NCI-H1694 (cell line): Measurements from ENCODE around the gene ITGAE.

Experiments used
- DNase-seq: peaks from one replicate; lab custom pipeline; 2025; lab: John Stamatoyannopoulos, UW

Gene ITGAE

GRCh38 chr17:3817851-3818605 lies 17.0 kb upstream of the ITGAE start:
- no peak for DNase-seq

DNA sequence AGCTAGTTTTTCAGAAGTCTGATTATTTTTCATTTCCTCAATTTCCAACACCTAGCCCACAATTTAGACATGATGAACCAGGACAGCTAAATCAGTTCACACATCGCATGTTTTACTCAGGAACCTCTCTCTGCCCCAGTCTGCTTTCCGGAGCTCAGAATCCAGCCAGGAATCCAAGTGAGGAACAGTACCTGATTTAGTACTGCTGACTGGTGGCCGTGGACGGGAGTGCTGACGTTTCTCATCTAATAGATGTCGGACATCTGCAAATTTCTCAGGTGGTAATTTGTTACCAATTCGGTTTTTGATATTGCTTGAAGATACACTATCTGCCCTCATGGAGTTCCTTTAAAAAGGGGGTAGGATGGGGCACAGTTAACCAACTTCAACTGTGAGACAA lies 14.9 kb upstream of the ITGAE start:
- no peak for DNase-seq

DNA sequence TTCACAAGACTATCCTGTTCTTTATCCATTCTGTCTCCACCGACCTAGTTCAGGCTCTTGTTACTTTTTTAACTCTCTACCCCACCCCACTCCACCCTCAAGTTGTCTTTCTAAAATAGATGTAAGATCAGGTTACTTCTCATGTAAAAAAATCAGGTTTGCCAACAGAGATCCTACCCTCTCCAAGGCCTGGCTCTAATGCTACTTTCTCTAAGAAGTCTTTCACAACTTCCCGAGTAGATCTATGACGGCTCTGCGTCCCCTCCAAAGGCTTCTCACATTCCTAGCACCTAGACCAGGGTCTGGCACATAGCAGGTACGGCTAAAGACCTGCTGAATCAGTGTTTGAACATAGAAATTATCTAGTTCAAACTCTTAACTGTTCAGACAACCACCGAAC lies 14.1 kb upstream of the ITGAE start:
- DNase-seq, result no peak

GRCh38 chr17:3814361-3814760 lies 13.4 kb upstream of the ITGAE start:
- no peak for DNase-seq

- DNase-seq, result no peak
Observed at GRCh38 chr17:3813171-3813570, 12.2 kb upstream of the ITGAE start.

DNA sequence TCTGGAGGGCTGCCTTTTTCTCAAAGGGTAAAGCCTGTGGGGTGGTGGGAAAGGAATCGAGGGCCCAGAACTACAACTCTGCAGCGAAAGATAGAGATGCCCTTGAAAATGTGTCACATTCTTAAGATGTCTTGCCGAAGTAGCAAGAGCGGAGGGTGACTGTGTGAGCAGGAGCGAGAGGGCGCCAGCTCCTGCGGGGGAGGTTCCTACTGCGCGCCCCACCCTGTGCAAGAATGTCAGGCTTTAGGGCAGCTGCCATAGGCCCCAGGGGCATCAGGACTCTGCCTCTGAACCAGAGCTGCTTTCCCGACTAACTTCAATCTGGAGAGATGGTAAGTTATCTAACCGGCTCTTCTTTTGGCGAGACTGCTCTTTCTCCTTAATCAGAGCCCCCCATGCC lies 11.8 kb upstream of the ITGAE start:
- DNase-seq, result no peak

DNA sequence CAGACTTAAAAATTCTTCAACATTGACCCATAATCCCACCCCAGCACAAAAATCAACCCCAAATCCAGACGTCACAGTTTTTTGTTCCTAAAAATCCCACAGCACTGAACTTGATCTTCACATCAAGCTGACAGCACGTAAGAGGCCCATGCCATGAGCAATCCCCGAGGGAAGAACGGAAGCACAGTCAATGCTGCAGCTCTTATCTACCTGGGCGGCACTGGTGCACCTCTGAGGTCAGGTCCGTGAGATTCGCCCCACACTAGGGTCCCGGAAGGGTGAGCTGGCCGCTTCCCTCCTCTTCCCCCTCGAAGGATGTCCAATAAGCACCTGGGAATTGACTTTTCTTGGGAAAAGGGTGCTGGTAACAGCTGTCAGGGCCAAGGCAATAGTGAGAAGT lies 11.3 kb upstream of the ITGAE start:
- no peak for DNase-seq

DNA sequence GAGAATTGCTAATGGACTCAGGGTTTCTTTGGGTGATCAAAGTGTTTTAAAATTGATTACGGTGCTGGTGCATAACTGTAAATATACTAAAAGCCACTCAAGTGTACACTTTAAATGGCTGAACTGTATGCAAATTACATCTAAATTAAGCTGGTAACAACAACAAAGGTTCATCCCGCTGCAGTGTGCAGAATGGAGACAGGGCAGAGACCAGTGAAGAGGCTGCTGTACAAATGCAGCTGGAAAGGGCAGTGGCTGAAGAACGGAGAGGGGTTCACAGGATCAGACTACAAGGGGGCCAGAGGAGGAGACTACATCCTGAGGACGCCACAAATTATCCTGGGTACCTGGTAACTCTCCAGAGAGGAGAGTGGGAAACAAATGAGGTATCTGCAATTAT lies 9.0 kb upstream of the ITGAE start:
- DNase-seq, result no peak

DNA sequence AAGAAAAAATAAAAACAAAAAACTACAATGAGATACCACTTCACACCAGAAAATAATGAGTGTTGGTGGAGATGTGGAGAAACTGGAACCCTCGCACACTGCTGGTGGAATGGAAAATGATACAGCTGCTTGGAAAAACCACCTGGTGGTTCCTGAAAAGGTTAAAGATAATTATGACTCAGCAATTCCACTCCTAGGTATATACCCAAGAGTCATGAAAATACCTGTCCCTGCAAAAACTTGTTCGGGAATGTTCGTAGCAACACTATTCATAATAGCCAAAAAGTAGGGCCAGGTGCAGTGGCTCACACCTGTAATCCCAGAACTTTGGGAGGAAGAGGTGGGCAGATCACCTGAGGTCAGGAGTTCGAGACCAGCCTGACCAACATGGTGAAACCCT lies 8.1 kb upstream of the ITGAE start:
- no peak for DNase-seq

DNA sequence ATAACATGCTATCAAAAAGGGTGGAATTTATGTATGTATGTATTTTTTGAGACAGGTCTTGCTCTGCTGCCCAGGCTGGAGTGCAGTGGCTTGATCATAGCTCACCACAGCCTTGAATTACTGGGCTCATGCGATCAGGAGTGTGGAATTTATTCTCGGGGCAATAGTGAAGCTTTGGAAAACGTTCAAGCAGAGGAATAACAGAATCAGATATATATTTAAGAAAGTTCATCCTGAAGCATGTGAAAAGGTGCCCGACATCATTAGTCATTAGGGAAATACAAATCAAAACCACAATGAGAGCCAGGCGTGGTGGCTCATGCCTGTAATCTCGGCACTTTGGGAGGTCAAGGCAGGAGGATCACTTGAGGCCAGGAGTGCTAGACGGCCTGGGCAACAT lies 7.7 kb upstream of the ITGAE start:
- DNase-seq, result no peak

GRCh38 chr17:3805581-3805980 lies 4.6 kb upstream of the ITGAE start:
- DNase-seq, result no peak

GRCh38 chr17:3804503-3804931 lies 3.5 kb upstream of the ITGAE start:
- no peak for DNase-seq

DNA sequence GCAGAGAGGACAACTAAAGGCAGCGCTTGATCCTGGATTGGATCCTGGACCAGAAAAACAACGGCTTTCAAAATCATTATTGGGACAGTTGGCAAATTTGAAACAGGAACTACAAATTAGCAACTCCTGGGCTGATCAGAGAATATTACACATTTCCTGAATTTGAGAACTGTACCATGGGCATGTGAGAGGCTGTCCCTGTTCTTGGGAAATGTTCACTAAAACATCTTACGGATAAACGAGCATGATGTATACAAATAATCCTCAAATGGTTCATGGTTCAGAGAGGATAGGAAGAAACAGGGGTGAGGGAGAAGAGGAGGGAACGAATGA lies 2.3 kb upstream of the ITGAE start:
- DNase-seq, result no peak

DNA sequence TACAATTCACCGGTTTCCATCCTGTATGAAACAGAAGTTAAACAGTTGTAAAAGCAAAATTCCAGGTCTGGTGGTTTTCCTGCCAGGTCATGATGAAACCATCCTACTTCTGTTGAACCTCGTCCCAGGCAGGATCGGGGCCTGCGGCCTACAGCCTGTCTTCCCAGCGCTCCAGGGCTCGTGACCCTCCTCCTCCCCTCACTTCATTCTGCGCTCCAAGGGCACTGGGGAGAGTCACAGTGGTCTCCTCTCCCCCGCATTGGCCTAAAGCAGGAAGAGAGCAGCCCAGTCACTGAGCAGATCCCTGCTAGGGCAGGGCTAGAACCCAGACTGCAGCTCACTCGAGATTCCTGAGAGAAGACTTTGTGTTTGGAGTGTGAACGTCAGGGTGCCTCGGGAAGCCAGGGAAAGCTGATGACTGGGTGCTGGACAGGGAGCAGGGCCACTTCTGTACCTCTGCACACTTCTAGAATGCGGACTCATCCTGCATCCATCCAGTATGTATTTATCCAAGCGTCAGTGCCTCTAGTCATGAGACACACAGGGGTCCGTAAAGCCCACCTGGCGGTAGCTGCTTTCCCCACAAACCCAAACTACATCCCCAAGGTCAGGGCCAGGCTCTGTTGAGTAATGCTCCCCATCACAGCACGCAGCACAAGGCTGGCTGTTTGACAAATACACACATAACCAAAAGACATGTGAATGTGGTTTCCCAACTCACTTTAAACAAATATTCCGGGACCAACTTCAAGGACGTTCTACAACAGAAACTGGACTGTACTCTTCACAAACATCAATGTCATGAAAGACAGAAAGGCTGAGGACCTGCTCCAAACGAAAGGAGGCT lies 1.7 kb upstream of the ITGAE start:
- DNase-seq, result no peak

- no peak for DNase-seq
Observed at GRCh38 chr17:3801792-3802191, 804 bp upstream of the ITGAE start.

DNA sequence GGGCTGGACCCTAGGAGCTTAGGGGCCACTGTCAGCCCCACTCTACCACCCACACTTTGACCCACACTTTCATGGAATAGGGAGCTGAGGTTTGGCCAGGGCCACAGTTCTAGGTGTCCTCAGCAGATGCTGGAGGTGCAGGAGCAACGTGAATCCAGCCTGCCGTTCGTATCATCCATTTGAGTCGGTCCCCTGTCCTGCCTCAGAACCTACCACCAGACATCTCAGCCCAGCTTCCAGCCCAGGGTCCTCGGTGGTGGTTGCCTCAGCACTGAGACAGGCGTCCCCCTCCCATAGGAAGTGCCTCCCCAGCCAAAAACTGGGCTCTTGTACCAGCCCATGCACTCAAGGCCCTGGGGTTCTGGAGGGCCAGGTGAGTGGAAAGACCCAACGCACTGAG lies 359 bp upstream of the ITGAE start:
- DNase-seq, result no peak

- DNase-seq, result no peak
Observed at GRCh38 chr17:3799181-3799945, 1.6 kb downstream of the ITGAE start.

GRCh38 chr17:3798273-3799180 lies 2.5 kb downstream of the ITGAE start:
- DNase-seq, result no peak

- DNase-seq, result no peak
Observed at GRCh38 chr17:3796822-3797170, 4.2 kb downstream of the ITGAE start.

DNA sequence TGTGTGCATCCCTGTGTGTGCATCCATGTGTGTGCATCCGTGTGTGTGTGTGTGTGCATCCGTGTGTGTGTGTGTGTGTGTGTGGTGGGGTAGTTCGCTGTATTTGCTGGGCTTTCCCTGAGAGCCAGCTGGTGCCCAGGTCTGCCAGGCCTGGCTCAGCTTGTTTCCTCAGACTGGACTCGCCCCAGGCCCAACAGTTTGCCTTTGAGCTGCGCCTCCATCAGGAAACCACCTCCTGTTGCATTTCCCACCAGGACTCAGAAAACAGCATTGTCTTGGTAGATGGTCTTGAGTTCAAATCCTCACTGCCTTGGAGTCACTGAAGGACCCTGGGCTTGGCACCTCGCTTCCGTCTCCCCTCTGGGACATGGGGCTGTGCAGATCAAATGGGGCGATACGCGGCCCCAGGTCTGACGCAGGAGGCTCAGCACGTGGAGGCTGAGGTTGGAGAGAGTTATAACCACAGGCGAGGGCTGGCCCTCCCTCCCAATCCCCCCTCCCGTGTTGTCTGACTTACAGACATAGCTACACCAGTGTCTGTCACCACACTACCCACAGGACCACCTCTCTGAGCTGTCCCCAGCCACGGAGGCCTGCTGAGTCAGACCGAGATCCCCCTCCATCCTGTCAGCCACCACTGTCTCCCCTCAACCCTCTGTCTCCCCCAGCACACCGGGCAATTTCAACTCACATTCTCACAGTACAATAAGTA lies 4.7 kb downstream of the ITGAE start:
- no peak for DNase-seq

GRCh38 chr17:3795390-3796102 lies 5.4 kb downstream of the ITGAE start:
- DNase-seq, result no peak
